Caki2 (cell line): Measurements from ENCODE around the gene NUBP1. TPM values are rescaled to one million over a fixed set of nuclear protein-coding genes. Genes with fewer than 3 reads are reported as not detected.
A peak's percentile ranks its signal among the peaks of the same experiment; 100 is the strongest.
"Not testable (repeated sequence)": the region's sequence is repeated elsewhere in the genome, so short reads cannot be mapped to it uniquely, and the experiment has no call there.

Source experiments
- DNase-seq: peaks from one replicate; pipeline ENCODE4 v3.0.0-alpha.2; 2015; ENCODE audit warnings: low read depth
- in situ Hi-C: cut with HindIII; loops from 2 replicates; pipeline ENCODE4 v1.10.0; 2016; ENCODE audit warnings: low sequenced_read_pairs, low pct_unique_long_range_greater_than_20kb, mixed read lengths
- total RNA-seq: library from RNA; depleted of rRNA; stranded (reverse); fragments of >200 nt; shearing (Covaris generic); gene quantifications from 2 replicates; pipeline ENCODE4 v1.2.3, GENCODE V29; 2014; ENCODE audit warnings: low replicate concordance

Gene NUBP1
- total RNA-seq, 1 experiment from 2014 or later = 57.7 TPM

DNA sequence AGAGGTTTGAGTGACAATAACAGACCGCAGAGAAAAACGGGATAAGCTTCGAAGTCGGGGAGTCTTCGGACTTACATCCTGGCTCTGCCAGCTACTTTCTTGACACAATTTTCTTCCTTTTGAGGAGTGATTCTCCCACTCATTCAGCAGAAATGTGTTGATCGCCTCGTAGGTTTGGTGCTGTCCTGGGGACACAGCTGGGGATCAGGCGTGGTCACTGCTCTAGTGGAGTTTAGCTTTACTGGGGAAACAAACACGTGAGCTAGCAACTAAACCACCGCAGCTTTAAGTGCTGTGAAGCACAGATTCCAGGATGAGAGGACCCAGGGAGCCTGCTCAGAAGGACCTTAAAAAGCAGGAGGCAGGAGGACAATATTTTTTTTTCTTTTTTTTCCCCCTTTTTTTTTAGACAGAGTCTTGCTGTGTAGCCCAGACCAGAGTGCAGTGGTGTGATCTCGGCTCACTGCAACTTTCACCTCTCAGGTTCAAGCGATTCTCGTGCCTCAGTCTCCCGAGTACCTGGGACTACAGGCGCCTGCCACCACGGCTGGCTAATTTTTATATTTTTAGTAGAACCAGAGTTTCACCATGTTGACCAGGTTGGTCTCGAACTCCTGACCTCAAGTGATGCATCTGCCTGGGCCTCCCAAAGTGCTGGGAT lies 858 bp downstream of the NUBP1 start:
- in situ Hi-C loops = no loop called here
- DNase-seq = no peak

DNA sequence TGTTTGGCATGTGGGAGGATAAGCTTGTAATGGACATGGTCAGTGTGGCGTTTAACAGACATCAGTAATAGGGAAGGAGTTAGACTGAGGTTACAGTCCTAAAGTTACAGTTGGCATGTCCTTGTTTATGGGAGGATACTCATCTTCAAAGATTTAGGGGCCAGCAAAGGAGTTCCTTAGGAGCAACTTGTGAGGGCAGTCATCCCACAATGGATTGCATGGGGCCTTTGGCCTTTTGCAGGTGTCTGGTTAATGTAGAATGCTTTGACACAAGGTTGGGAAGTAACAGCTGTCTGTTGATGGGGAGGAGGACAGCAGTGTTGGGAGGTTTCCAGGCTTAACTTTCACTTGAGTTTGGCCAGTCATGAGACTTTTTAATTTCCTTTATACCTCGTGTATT lies 2.2 kb downstream of the NUBP1 start:
- in situ Hi-C loops = no loop called here
- no peak for DNase-seq

GRCh38 chr16:10750793-10751192 lies 7.2 kb downstream of the NUBP1 start:
- in situ Hi-C loops = no loop called here
- no peak for DNase-seq

DNA sequence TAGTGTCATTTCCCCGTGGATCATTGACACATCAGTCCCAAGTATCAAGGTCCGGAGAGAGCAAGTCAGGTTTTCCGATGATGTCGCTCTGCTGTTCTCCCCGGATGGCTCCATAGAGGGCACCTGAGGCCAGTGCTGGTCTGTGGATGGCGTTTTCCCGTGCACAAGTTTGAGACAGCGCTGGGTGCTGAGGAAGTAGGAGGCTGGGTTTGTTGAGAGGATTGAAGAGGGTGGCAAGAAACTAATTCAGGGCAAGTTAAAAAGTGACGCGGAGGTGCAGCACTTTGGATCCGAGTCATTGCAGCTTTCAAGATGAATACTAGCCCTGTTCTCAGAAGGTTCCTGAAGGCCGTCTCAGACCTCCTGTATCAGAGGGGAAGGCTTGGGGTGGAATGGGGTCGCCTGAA lies 7.7 kb downstream of the NUBP1 start:
- DNase-seq = no peak
- in situ Hi-C loops = no loop called here

DNA sequence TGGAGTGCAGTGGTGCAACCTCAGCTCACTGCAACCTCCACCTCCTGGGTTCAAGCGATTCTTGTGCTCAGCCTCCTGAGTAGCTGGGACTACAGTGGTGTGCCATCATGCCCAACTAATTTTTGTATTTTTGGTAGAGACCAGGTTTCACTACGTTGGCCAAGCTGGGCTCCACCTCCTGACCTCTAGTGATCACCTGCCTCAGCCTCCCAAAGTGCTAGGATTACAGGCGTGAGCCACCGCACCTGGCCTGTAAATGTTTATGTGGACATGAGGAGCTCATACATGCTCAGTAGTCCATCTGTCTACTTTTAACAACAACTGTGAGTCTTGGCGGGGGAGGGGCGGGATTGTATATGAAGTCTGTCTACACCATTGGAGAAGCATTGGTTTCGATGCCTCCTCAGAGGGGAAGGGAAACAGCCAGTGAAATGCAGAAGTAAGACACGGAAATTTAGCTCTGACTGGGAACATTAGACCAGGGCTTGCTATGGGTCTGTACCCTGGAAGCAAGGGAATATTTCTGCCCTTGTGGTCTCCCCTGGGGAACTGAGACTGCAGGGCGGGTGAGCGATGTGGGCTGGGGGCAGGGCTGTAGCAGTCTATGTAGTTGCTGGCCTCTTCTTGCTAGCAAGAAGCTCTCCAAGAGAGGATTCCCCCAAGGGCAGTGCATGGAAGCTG lies 9.3 kb downstream of the NUBP1 start:
- in situ Hi-C loops = no loop called here
- no peak for DNase-seq

DNA sequence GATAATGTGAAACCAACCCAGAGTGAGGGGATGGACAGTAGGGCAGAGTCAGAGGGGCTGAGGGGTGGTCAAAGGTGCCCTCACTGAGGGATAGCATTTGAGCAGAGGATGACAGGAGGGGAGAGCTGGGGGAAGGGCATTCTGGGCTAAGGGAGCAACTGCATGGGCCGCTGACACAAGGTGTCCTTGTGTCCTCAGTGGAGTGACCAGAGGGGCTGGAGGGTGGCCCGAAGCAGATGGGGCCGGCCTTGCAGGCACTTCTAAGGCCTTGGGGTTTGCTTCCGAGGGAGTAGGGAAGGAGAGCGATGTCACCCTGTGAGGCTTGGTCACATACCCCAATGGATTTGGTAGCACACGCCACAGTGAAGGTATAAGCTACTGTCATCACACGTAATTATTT lies 10.0 kb downstream of the NUBP1 start:
- in situ Hi-C loops = no loop called here
- DNase-seq = no peak

DNA sequence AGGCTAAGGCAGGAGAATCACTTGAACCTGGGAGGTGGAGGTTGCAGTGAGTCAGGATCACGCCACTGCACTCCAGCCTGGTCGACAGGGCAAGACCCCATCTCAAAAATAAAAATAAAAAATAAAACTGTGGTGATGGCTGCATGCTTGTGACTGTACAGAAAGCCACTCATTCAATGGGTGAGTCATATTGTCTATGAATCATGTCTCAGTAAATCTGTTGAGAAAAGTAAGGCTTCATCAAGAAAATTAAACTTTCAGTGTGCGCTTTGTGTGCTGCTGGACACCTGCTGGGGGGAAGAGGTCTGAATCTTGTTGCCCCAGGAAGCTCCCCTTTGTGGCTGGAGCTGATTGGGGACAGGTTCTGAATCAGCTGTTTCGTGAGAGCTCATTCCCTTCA lies 11.3 kb downstream of the NUBP1 start:
- peak; percentile 55 for DNase-seq
- in situ Hi-C loops = no loop called here

- no peak for DNase-seq
- in situ Hi-C loops = no loop called here
Observed at GRCh38 chr16:10756574-10756973, 12.9 kb downstream of the NUBP1 start.

DNA sequence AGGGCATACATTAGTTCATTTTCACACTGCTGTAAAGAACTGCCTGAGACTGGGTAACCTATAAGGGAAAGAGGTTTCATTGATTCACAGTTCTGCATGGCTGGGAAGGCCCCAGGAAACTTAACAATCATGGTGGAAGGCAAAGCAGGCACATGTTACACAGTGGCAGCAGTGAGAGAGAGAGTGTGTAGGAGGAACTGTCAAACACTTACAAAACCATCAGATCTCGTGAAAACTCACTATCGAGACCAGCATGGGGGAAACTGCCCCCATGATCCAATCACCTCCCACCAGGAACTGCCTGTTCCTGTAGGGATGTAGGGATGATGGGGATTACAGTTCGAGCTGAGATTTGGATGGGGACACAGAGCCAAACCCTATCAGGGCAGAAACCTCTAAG lies 17.2 kb downstream of the NUBP1 start:
- DNase-seq = no peak
- in situ Hi-C loops = no loop called here

DNA sequence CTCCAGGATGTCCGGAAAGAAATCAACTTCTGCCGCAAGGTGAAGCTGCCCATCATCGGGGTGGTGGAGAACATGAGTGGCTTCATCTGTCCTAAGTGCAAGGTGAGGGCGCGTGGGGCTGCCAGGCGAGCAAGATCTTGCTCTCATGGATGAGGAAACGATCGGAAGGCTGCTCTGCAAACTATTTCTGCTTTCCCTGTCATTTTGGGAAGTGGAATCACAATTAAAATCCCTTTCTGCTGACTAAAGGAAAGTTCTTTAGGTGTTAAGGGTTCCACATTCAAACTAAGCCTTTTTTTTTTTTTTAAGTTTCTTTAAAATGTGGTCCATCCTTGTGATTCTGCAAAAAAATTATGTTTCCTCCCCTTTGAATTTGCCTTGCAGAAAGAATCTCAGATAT lies 17.7 kb downstream of the NUBP1 start:
- in situ Hi-C loops = no loop called here
- DNase-seq = no peak

DNA sequence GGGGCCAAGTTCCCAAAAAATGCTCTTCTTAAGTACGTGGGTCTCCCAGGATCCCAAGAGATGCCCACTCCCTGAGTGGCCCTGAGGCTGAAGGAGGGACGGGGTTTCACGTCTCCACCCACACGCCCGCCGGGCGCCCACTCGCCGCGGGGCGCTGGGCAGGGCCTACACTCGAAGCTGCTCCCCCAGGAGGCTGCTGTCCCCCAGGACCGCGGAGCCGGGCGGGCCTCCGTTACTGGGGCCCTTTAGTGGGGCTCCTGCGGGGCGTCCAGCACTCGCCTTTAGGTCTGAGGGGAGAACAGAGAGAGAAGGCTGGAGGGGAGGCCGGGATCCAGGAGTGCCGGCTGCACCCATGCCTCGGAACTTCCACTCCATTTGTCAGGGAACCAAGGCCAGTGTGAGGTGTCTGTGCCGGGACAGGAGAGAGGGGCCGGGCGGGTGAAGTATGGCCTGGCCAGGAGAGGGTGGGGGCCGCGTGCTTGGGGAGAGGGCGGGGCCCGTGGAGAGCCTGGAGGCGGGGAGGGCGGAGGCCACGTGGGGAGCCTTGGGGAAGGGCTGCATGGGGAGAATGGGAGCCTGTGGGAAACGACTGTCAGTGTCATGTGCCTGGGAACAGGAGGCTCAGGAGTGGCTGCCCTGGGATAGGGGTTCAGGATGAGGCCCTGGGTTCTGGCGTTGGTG lies 18.8 kb downstream of the NUBP1 start:
- in situ Hi-C loops = no loop called here
- no peak for DNase-seq

DNA sequence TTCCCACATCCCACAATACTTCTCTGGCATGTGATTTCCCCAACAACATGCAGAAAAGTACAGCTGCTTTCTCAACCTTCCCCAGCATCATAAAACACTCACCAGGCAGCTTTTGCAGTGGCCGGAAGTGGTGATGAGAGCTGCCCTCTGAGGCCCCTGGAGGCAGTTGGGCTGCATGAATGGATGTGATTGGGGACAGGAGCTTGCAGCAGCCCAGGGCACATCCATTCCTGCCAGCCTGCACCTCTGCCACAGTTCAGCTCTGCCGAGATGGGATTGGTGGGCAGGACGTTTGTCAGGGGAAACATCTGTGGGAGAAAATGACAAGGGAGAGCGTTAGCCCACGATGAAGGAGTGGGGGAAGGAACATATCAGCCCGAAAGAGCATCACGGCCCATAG lies 19.8 kb downstream of the NUBP1 start:
- in situ Hi-C loops = no loop called here
- no peak for DNase-seq

DNA sequence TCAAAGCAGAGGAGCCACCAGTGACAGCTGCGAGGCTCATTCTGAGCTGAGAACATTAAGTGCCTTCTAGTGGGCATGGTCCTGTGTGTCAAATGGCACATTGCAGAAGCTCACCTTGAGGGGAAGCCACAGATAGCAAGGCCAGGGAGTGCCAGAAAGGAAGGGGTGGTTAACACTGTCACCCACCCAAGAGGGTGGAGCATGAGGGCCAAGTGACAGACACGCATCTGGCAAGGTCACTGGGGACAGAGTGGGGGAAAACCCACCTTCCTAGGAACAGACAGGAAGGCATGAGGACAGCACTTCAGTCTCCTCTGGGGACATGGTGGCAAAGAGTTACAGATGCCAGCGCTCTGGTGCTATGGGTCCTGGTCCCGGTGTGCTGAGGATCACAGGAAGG lies 22.1 kb downstream of the NUBP1 start:
- in situ Hi-C loops = no loop called here

DNA sequence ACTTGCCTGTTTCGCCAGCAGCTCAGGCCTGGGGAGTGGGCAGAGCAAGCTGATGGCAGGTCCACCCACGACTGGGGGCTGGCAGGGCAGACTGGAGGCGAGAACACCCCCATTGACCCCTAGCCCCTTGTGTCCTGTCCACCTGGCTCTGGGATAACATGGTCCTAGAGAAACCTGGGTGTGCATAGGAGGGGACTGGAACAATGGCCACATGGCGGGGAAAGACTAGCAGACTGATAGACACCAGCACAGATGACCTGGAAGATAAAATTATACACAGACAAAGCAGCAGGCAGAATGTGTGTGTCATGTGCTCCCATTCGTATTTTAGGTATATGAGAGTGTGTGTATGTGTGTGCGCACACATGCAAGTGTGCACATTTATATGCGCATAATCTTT lies 23.5 kb downstream of the NUBP1 start:
- in situ Hi-C loops = no loop called here
- DNase-seq = no peak

More for the DNA sequence above, 22.1 kb downstream of the NUBP1 start:
- no peak for DNase-seq

- in situ Hi-C loops = no loop called here
- DNase-seq = no peak
Observed at GRCh38 chr16:10769381-10769780, 25.7 kb downstream of the NUBP1 start.

DNA sequence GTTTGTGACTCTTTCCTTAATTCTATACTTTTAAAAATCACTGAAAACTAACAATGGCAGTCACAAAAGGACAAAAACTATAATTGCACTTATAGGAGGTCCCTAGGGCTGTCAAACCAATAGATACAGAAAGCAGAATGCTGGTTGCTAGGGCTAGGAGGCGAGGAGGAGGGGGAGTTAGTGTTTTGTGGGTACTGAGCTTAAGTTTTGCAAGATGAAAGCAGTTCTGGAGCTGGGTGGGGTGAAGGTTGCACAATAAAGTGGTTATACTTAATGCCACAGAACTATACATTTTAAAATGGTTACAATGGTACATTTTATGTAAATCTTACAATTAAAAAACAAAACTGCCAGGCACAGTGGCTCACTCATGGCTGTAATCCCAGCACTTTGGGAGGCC lies 27.3 kb downstream of the NUBP1 start:
- DNase-seq = no peak
- in situ Hi-C loops = no loop called here

DNA sequence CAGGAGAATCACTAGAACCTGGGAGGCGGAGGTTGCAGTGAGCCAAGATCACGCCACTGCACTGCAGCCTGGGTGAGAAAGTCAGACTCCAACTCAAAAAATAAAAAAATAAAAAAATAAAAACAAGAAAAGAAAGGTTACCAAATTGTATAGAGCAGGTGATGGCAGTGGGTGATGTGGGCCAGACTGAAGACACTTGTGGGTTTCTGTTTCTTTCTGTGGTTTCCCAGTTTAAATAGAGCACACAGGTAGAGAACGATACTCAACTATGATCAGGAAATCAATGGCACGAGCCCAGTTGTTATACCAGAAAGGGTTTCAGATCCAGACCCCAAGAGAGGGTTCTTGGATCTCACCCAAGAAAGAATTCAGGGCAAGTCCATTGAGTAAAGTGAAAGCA lies 32.6 kb downstream of the NUBP1 start:
- DNase-seq = no peak
- in situ Hi-C loops = no loop called here

DNA sequence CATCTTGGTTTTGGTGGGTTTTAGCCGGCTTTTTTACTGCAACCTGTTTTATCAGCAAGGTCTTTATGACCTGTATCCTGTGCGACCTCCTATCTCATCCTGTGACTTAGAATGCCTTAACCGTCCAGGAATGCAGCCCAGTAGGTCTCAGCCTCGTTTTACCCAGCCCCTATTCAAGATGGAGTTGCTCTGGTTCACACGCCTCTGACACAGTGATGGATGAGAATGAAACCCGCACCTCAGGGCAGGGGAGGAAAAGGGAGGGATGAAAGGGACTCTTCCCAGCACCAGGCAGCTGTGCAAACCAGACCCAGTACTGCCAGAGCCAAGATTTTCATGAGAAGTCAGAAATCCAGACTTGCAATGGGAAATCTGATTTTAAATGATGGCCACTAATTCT lies 33.3 kb downstream of the NUBP1 start:
- in situ Hi-C loops = not testable (repeated sequence)

DNA sequence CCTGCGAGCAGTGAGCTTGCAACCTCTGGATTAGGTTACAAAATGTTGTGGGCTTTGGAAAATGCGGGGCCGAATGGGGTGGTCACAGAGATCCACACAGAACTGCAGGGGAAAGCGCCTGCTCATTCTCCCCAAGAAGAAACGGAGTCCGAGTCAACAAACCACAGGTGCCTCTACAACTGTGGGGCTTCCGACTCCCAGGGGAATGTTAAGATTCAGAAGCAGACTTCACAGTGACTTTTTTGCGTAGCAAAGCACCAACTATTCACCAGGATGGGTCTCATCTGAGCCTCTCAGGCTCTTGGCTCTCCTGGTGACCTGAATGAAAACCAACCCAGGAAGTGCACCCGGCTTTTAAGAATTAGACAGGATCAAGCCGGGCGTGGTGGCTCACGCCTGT lies 33.7 kb downstream of the NUBP1 start:
- in situ Hi-C loops = no loop called here
- DNase-seq = no peak

More for the DNA sequence above, 33.3 kb downstream of the NUBP1 start:
- not testable (repeated sequence) for DNase-seq

DNA sequence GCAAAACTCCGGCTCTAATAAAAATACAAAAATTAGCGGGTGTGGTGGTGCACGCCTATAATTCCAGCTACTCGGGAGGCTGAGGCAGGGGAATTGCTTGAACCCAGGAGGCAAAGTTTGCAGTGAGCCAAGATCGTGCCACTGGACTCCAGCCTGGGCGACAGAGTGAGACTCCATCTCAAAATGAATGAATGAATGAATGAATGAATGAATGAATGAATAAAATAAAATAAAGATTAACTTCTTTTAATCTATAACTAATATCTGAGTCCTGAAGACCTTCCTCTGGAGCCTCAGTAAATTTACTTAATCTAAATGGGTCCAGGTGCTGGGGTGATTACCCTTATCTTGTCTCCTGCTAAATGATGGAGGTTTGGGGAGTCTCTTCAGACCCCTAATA lies 36.3 kb downstream of the NUBP1 start:
- in situ Hi-C loops = not testable (repeated sequence)

More for the DNA sequence above, 36.3 kb downstream of the NUBP1 start:
- DNase-seq = not testable (repeated sequence)
